Activated CD4-positive, CD25-positive, alpha-beta regulatory T cell treated with anti-CD3 and anti-CD28 coated beads, Interleukin-2, amount 50 U/mL, for 16 hours (primary cell): ENCODE results near the gene ABCC8.
A peak's percentile ranks its signal among the peaks of the same experiment; 100 is the strongest.

Experiments used
- DNase-seq: peaks from one replicate; pipeline ENCODE4 v3.0.0-alpha.2; 2020; ENCODE audit warnings: low read depth, low spot score

The ABCC8 gene

DNA sequence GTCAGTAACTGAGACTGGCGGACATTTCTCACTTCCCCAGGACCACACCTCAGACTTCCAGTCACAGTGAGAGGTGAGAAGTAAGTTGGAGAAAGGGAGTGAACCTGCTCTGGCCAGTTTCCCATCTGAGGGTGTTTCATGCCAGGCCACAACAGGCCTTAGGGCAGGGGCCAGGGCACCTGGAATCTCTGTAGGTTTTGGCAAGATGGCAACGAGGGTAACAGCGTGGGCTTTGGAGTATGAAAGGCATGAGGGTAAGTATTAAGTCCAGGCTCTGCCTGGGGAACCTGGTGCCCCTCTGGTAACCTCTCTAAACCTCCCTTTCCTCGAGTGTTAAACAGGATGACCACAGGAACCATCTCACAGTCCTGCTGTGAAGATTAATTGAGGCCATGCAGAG is 28.5 kb upstream of the ABCC8 start:
- no peak for DNase-seq

DNA sequence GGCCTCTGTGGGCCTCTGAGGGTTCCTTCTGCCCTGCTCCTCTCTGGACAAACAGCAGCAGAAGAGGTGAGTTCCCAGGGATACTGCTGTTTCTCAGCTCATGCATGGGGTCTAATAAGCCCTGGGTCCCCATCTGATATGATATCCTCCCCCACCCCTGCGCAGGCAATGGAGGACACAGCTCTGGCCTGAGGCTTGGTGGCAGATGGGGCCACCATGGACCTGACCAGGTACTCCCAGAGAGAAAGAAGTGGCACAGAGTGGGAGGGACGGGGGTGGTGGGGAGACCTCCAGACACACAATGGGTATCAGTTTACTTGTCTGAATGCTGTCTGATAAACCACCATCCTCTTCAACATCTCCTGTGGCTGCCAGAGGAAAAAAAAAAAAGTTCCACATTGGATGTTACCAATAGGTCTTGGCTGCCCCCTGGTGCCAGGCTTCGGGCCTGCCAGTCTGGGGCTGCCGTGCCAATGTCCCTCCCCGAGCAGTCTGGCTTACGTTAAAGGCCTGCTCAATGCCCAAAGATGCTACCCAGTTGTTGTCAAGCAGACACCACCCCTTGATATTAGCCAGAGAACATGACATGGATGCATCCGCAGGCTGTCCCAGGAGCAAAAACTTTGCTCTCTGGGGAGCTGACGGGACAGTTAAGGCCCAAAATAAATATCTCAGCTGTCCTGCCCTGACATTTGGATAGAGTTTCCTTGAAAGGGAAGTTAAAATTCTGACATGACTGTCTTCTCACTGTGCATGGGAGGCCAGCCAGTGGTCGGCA is 27.9 kb upstream of the ABCC8 start:
- DNase-seq: peak; percentile 43

DNA sequence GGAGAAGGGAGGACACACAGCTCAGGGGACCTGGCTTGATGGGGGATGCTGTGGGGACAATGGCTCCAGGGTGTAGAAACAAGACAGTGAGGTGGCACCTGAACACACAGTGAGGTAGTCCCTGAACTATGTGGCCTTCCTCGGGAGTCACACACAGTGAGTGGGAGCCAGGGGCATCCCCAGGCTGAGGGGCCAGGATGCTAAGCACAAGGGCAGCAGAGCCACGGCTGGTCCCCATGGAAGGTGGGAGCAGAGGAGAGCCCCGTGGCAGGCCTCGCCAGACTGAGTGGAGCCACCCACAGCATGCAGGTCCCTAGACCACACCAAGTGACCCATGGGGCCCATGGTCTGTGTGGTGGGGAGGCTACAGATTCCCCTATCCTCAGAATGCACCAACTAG is 26.0 kb upstream of the ABCC8 start:
- no peak for DNase-seq

DNA sequence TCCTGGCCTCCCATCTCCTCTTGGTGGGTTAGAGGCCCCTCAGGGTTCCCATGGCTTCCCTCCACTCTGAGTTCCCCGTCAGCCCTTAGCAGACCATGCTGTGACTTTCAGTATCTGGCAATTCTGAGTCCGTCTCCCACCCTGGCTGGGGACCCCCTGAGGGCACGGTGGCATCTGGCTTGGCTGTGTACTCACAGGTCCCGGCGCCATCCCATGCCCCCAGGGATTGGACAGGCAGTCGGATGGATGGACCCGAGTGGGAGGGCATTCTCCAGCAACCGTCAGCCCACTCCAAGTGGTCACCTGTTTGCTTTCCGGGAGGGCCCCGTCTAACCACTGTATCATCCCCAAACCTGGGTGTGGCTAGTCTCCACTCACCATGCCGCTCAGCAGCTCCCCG is 24.0 kb upstream of the ABCC8 start:
- no peak for DNase-seq

DNA sequence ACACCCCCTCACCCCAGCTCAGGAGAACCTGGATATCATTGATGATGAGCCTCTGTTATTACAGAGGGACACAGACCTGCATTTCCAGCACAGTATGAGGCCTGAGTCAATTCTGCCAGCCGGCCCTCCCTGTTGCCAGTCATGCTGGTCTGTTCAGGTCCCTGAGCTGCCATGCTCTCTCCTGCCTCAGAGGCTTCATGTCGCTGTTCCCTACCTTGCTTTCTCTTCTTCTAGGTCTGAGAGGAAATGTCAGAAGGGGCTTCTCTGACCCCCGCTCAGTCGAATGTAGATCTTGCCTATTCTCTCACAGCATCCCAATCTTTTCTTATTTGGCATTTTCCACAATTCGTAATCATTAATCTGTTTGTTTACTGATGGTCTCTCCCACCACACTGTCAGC is 21.8 kb upstream of the ABCC8 start:
- DNase-seq: no peak

DNA sequence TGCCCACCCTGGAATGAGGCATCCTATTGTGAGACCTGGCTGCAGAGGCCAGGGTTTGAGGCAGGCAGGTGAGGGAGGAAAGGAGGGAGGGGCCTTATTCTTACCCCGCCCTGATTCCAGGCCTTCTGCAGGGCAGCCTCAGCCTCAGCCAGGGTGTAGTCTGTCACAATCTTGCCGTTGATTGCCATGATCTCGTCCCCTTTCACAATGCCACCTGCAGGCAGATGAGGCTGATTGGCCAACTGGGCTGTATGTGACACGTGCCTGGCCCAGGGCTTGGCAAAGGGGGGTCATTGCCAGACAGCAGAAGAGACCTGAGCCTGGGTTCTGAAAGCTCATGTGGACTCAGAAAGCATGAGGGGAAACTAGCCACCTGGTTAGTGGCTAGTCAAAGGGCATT is 21.4 kb upstream of the ABCC8 start:
- DNase-seq: no peak

DNA sequence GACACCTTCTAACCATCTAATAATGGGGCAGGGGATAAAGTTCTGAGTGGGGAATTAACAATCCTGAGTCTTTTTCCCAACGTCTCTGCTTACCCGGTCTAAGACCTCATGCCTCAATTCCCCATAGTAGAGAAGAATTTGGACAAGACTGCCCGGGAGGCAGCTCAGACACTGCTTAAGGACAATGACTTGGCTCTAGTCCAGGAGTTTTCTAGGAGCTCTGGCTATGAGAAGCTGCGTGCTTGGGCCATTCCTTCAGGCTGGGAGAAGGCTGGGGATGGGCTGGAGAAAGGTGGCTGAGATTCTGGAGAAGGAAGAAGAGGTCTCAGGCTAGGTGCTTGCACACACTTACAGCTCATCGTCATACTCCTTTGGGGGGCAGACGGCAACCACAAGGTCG is 19.8 kb upstream of the ABCC8 start:
- DNase-seq: no peak

DNA sequence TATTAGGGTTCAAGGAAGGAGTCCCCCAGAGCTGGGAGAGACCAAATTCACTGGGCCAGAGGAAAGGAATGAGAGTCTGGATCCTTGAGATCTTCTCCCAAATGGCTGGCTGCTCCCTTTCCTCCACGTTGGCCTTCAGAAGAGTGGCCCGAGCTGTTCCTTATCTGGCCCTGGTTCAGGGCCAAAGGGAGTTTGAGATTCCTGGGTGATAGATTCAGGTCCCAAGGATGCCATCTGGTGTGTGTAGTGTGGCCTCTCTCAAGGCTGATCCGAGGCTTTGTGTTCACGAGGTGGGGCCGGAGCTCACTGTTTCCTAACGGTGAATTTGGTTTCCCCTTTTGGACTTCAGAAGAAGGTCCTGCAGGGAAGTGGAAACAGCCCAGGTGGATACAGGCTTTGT is 17.4 kb upstream of the ABCC8 start:
- DNase-seq: no peak

DNA sequence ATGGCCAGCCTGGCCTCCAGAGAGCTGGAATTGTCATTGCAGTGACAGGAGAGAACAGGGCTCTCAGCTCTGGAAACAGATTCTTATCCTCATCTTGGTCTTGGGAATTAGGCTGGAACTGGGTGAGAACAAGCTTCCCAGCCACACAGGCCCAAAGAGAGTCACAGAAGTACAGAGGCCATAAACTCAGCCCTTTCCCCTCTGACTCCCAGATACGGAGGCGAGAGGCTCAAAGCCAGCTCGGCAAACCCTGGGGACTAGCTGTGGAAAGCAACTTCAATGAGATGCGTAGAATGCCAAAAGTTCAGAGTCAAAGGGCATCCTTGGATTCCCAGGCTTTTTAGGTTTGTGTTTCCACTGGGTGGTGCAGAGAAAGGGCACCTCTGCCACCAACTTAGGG is 14.3 kb upstream of the ABCC8 start:
- no peak for DNase-seq

DNA sequence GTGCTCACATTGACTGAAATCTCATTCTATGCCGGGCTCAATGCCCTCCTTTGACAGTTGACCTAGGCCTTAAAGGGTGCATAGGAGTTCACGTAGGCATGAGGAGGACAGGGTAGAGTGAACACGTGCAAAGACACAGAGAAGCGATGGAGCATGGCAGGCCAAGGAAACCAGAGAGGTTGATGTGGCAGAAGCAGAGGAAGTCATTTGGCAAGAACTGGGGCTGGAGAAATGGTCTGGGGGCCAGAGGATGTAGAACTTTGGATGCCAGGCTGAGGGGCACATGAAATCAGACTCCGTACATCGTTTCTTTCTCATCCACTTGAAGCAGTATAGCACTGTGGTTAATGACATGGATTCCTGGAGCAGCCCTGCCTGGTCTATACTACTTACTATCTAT is 13.6 kb upstream of the ABCC8 start:
- DNase-seq: no peak

DNA sequence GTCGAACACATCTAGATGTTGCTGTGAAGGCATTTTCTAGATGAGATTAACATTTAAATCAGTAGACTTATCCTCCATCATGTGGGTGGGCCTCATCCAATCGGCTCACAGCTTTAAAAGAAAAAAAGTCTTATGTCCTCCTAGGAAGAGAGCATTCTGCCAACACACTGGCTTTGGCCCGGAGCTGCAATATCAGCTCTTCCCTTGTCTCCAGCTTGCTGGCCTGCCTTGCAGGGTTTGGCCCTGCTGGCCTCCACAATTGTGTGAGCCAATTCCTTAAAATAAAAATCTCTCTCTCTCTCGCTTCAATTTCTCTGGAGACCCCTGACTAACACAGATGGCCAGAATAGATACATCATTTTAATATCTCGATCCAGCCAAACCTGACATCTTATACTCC is 13.1 kb upstream of the ABCC8 start:
- DNase-seq: no peak

DNA sequence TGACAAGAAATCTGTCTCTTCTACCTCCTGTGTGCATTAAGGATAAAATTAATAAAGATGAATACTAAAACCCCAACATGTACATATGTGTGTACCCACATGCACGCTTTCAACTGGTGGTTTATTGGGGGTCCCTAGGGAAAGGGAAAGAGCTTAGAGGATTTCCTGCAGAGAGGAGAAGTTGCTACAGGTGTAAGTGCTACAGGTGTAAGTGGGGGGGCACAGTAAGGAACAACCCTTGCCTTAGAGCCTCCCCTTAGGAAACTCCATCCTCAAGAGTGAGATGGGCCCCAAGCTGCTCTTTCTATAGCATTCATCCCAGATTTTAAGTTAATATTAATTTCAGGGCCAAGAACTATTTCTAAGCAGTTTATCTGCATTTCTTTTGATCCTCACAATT is 11.9 kb upstream of the ABCC8 start:
- no peak for DNase-seq

DNA sequence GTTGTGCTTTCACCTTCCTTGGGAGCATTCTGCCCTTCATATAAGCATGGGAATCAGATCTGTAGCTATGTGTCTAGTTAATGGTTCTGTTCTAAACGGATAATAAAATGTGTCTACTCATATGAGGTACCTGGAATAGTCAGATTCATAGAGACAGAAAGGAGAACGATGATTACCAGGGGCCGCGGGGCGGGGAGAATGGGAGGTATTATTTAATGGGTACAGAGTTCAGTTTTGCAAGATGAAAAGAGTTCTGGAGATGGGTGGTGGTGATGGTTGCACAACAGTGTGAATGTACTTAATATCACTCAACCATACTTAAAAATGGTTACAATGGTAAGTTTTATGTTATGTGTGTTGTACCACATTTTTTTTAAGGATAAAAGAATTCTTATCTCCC is 10.0 kb upstream of the ABCC8 start:
- DNase-seq: no peak

DNA sequence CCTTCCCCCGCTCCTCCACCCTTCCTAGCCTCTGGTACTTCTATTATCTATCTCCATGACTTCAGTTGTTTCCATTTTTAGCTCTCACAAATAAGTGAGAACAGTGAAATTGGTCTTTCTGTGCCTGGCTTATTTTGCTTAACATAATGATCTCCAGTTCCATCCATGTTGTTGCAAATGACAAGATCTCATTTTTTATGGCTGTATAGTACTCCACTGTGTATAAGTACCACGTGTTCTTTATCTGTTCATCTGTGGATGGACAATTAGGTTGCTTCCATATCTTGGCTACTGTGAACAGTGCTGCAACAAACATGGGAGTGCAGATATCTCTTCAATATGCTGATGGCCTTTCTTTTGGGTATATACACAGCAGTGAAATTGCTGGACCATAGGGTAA is 6.9 kb upstream of the ABCC8 start:
- DNase-seq: no peak

DNA sequence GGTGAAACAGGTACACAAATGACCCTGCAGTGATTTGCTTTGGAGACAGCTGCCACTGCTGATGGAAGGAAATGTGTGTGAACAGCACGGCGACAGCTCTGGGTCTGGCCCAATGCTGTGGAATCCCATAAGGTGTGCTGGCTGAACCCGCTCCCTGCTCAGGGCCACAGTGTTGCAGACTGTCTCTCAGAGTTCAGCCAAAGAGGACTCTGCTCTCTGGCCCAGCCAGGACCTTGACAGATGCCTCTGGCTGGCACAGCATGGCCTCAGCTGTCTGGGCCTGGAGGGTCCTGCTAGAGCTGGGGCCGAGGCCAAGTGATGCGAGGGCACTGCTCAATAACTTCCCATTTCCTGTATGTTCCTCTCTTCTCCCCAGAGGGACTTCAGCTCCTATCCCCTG is 5.3 kb upstream of the ABCC8 start:
- DNase-seq: no peak

DNA sequence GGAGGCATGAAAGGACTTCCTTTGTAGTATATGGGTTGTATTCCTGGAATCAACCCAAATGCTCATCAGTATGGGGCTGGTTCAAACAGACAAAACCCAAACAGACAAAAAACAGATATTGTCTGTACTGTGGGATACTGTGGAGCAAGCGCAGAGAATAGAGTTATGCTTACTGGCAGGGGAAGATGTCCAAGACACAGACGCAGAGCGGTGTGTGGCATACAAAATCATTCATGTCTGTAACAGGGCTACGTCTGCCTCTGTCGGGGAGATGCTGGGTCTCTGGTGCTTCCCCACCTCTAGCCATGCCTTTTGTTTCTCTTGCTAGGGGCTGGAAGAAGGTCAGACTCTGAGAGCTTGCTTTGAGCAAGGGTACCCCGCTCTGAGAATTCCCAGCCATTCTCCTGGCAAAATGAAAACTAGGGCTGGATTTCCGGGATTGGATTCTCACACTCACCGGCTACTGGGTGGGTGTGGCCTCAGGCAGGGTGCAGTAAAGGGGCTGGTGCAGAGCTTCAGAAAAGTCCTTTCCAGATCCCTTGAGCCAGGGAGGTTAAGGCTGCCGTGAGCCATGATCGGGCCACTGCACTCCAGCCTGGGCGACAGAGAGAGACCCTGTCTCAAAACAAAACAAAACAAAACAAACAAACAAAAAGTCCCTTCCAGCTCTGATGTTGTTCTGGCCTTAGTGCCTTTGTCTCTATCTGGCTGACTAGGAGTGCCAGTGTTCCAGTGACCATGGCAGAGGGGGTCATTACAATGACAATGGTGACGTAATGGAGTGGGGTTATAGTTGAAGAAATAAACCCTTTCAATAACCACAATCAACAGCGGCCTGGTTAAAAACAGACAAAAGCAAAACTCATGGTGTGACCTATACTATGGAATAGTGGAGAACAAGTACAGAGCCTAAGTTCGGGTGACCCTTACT is 2.9 kb upstream of the ABCC8 start:
- DNase-seq: no peak

DNA sequence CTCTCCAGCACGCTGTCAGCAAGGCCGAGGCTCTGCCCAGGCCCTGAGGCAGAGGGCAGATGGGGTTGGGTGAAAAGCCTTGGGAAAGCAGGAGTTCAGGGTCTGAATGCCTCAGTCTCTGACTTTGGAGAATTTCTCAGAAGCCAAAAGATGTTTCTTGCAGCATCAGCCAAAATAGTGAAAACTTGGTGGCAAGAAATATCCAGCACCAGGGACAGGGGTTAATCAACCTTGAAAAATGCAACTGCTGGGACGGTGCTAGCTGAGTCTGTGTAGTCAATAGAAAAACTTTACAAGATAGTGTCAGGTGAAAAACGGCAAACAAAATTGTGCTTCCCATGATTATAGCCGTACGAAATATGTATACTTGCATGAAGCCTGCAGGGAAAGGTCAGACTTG is 1.4 kb upstream of the ABCC8 start:
- DNase-seq: no peak

DNA sequence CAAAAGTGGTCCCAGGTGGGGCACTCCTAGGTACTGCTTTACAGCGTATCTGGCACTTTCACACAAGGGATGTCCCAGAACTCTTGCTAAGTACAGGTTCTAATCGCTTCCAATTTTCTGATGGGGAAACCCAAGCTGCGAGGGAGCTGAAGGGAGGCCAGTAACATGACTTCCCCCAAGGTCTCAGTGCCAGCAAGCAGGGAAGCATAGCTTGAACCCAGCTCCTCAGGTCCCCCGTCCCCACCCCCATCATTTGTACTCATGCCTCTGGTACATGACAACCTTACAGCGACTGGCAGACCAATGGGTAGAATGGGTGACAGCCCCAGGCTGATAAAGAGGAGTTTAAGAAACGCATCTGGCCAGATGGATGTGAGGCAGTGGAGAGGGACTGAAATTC is 716 bp upstream of the ABCC8 start:
- DNase-seq: no peak

DNA sequence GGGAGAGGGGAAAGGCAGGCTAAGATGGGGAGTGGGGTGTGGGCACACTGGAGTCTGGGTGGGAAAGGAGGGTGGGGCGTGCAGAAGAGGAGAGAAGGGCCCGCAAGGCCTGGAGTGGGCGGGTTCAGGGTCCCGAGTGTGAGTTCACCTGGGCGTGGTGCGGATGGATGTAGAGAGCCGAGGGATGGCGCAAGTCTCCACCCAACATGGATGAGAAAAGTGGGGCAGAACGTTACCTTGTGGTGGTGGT is 364 bp upstream of the ABCC8 start:
- DNase-seq: no peak

DNA sequence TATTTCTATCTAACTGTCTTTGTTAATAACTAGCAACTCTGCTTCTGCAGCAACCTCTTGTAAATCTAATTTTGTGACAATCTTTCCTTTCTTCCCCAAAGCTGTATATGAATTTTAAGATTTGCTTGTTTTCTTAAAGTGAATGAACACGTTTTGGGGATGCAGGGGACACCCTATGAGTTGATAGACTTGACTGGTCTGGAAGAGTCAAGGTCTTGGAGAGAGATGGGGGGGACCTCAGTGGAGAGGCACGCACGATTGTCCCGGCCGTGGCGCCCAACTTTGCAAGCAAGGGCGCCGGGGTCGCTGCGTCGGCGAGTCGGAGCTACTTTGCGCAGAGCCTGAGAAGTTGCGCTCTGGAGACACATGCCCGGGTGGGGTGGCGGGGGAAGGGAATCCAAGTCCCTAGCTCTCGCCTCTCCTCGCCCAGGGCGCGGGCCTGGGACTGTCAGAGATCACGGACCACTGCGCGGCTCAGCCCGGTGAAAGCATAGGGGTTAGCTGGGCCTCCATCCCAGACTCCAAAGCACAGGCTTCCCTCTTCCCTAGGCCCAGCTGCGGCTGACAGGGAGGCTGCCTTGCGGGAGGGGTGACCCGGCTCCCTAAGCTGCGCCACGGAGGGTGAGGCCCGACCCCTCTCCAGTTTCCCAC is 854 bp downstream of the ABCC8 start:
- no peak for DNase-seq

DNA sequence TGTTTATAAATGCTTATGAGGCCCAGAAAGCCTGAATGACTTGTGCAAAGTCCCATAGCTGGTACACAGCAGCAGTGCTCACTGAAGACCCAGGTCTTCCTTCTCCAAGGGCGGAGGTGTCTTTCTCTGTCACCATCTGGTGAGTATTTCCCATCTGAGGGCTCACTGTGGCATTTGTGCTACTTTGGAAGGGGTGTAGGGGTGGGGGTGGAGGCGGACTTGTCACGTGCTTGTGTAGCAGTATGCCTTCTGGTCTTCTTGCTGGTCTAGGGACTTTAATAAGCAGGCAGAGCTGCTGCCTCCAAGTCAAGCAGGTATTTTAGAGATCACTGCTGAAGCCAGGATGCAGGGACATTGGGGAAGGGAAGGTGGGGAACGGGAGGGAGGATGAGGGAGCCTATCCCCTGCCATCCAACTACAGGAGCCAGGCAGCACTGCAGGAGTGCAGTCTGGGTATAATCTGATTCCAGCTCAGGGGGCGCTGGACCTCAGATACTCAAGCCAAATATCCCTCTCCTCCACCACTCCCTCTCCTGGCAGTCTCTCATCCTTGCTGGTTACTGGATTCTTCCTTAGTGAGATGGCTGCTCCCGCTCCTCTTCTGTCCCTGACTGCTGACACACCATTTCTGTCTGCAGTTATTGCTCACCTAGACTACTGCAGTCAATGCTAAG is 3.4 kb downstream of the ABCC8 start:
- no peak for DNase-seq

DNA sequence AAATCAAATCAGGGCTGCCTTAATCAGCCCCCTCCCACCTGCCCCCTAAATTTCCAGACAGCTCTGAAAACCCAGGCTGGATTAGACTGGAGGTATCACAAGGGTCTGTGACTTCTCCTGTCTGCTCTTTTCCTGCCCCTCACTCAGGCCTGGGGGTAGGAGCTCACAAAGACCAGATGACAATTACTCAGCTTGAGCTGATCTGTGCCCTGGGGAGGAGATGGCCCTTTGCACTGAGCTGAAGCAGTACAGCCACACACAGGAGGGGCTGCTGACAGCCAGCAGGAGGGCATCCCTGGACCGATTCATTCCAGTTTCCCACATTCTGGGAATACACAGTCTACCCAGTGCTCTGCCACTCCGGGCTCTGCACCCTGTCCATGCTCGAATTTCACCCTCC is 4.2 kb downstream of the ABCC8 start:
- DNase-seq: no peak
